SK-N-SH treated with all-trans-retinoic acid at 6 μM for 48 hours (cell line): ENCODE measurements around the gene ERCC2.

Experiments
- ATAC-seq: fragments of 200-7000 bp; cut with Tn5 transposase; 3 replicates; pipeline ENCODE4 v1.9.1; 2020; ENCODE audit warnings: mild to moderate bottlenecking, moderate library complexity
- ARNTL ChIP-seq: fragments of 450-650 bp; formaldehyde crosslinking; IDR thresholded peaks from 2 replicates; pipeline ENCODE4 v1.5.0; 2020; ENCODE audit warnings: low read depth, mild to moderate bottlenecking, moderate library complexity, borderline replicate concordance
- BACH2 ChIP-seq: fragments of 250-450 bp; sonication (Bioruptor Pico); IDR thresholded peaks from 2 replicates; pipeline ENCODE4 v1.9.0; 2021; ENCODE audit warnings: mild to moderate bottlenecking, borderline replicate concordance
- CSDC2 ChIP-seq: fragments of 250-450 bp; sonication (Bioruptor Pico); IDR thresholded peaks from 2 replicates; pipeline ENCODE4 v1.5.0; 2020; ENCODE audit warnings: mild to moderate bottlenecking, moderate library complexity
- ESRRG ChIP-seq: fragments of 250-450 bp; sonication (Bioruptor Pico); IDR thresholded peaks from 2 replicates; pipeline ENCODE4 v1.6.1; 2021; ENCODE audit warnings: mild to moderate bottlenecking
- GLIS3 ChIP-seq: fragments of 250-450 bp; sonication (Bioruptor Pico); IDR thresholded peaks from 2 replicates; pipeline ENCODE4 v1.5.0; 2020; ENCODE audit warnings: mild to moderate bottlenecking, moderate library complexity
- ISL1 ChIP-seq: fragments of 250-450 bp; sonication (Bioruptor Pico); IDR thresholded peaks from 2 replicates; pipeline ENCODE4 v2.1.2; 2022; ENCODE audit warnings: mild to moderate bottlenecking, moderate library complexity
- OSR1 ChIP-seq: fragments of 250-450 bp; sonication (Bioruptor Pico); IDR thresholded peaks from 2 replicates; pipeline ENCODE4 v1.8.0; 2022; ENCODE audit warnings: moderate library complexity, mild to moderate bottlenecking, inconsistent platforms
- PPARA ChIP-seq: fragments of 250-450 bp; sonication (Bioruptor Pico); IDR thresholded peaks from 2 replicates; pipeline ENCODE4 v1.5.0; 2020; ENCODE audit warnings: mild to moderate bottlenecking, borderline replicate concordance
- RARB ChIP-seq: fragments of 250-450 bp; sonication (Bioruptor Pico); IDR thresholded peaks from 2 replicates; pipeline ENCODE4 v1.8.0; 2021; ENCODE audit warnings: mild to moderate bottlenecking, moderate library complexity
- SNAI2 ChIP-seq: fragments of 250-450 bp; sonication (Bioruptor Pico); IDR thresholded peaks from 2 replicates; pipeline ENCODE4 v1.5.0; 2020; ENCODE audit warnings: mild to moderate bottlenecking, moderate library complexity
- TCF4 ChIP-seq: fragments of 250-450 bp; sonication (Bioruptor Pico); IDR thresholded peaks from 2 replicates; pipeline ENCODE4 v1.8.0; 2021; ENCODE audit warnings: mild to moderate bottlenecking, moderate library complexity, borderline replicate concordance
- TOX ChIP-seq: fragments of 250-450 bp; sonication (Bioruptor Pico); IDR thresholded peaks from 2 replicates; pipeline ENCODE4 v1.8.0; 2021; ENCODE audit warnings: mild to moderate bottlenecking, moderate library complexity, borderline replicate concordance
- ZC3H10 ChIP-seq: fragments of 250-450 bp; sonication (Bioruptor Pico); IDR thresholded peaks from 2 replicates; pipeline ENCODE4 v1.5.1; 2021; ENCODE audit warnings: mild to moderate bottlenecking, moderate library complexity
- ZFP30 ChIP-seq: fragments of 450-650 bp; formaldehyde crosslinking; IDR thresholded peaks from 2 replicates; pipeline ENCODE4 v1.5.0; 2022; ENCODE audit warnings: mild to moderate bottlenecking, moderate library complexity
- ZNF70 ChIP-seq: fragments of 450-650 bp; formaldehyde crosslinking; IDR thresholded peaks from 2 replicates; pipeline ENCODE4 v1.5.0; 2020; ENCODE audit warnings: mild to moderate bottlenecking, moderate library complexity
- ZNF8 ChIP-seq: fragments of 450-650 bp; formaldehyde crosslinking; IDR thresholded peaks from 2 replicates; pipeline ENCODE4 v1.5.0; 2020; ENCODE audit warnings: mild to moderate bottlenecking, moderate library complexity
- TF ChIP-seq, protein P1 (sequence below): fragments of 250-450 bp; sonication (Bioruptor Pico); IDR thresholded peaks from 2 replicates; pipeline ENCODE4 v1.8.0; 2021; ENCODE audit warnings: low read depth, mild to moderate bottlenecking, moderate library complexity, borderline replicate concordance
- TF ChIP-seq, protein P2 (sequence below): fragments of 250-450 bp; sonication (Bioruptor Pico); IDR thresholded peaks from 2 replicates; pipeline ENCODE4 v1.5.1; 2021; ENCODE audit warnings: mild to moderate bottlenecking, moderate library complexity
- TF ChIP-seq, protein P3 (sequence below): fragments of 250-450 bp; sonication (Bioruptor Pico); IDR thresholded peaks from 2 replicates; pipeline ENCODE4 v1.5.0; 2020; ENCODE audit warnings: mild to moderate bottlenecking, moderate library complexity
- TF ChIP-seq, protein P4 (sequence below): fragments of 250-450 bp; sonication (Bioruptor Pico); IDR thresholded peaks from 2 replicates; pipeline ENCODE4 v1.5.1; 2020; ENCODE audit warnings: low read depth, mild to moderate bottlenecking, moderate library complexity
- TF ChIP-seq, protein P5 (sequence below): fragments of 250-450 bp; sonication (Bioruptor Pico); IDR thresholded peaks from 2 replicates; pipeline ENCODE4 v1.8.0; 2020; ENCODE audit warnings: mild to moderate bottlenecking, moderate library complexity, borderline replicate concordance

Gene ERCC2

DNA sequence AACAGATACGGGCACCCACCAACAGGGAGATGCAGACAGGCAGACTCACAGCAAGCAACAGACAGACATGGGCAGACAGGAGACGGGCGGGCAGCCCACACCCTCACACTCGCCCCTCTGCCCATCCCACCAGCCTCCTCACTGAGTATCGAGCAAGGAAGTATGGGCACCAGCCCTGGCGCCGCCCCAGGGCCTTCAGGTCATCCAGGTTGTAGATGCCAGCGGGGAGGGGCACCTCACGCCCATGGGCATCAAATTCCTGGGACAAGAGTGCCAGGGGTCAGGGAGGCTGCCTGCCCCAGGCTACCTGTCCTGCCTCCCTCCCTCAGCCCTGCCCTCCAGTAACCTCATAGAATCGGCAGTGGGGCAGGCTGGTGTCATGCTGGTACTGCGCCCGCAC lies 5.7 kb downstream of the ERCC2 start:
- no peak for ATAC-seq
- TF ChIP-seq, protein P1, sequence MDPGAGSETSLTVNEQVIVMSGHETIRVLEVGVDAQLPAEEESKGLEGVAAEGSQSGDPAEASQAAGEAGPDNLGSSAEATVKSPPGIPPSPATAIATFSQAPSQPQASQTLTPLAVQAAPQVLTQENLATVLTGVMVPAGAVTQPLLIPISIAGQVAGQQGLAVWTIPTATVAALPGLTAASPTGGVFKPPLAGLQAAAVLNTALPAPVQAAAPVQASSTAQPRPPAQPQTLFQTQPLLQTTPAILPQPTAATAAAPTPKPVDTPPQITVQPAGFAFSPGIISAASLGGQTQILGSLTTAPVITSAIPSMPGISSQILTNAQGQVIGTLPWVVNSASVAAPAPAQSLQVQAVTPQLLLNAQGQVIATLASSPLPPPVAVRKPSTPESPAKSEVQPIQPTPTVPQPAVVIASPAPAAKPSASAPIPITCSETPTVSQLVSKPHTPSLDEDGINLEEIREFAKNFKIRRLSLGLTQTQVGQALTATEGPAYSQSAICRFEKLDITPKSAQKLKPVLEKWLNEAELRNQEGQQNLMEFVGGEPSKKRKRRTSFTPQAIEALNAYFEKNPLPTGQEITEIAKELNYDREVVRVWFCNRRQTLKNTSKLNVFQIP (CRISPR knock-in tag), result no peak
- TF ChIP-seq ZFP30 (CRISPR knock-in tag), result no peak
- no peak for TF ChIP-seq SNAI2 (CRISPR knock-in tag)
- TF ChIP-seq GLIS3 (CRISPR knock-in tag), result no peak
- TF ChIP-seq ISL1, result no peak
- TF ChIP-seq CSDC2 (CRISPR knock-in tag), result no peak
- TF ChIP-seq ESRRG (CRISPR knock-in tag), result no peak
- no peak for TF ChIP-seq OSR1 (CRISPR knock-in tag)
- TF ChIP-seq RARB, result no peak
- TF ChIP-seq, protein P2, sequence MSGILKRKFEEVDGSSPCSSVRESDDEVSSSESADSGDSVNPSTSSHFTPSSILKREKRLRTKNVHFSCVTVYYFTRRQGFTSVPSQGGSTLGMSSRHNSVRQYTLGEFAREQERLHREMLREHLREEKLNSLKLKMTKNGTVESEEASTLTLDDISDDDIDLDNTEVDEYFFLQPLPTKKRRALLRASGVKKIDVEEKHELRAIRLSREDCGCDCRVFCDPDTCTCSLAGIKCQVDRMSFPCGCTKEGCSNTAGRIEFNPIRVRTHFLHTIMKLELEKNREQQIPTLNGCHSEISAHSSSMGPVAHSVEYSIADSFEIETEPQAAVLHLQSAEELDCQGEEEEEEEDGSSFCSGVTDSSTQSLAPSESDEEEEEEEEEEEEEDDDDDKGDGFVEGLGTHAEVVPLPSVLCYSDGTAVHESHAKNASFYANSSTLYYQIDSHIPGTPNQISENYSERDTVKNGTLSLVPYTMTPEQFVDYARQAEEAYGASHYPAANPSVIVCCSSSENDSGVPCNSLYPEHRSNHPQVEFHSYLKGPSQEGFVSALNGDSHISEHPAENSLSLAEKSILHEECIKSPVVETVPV, result no peak

DNA sequence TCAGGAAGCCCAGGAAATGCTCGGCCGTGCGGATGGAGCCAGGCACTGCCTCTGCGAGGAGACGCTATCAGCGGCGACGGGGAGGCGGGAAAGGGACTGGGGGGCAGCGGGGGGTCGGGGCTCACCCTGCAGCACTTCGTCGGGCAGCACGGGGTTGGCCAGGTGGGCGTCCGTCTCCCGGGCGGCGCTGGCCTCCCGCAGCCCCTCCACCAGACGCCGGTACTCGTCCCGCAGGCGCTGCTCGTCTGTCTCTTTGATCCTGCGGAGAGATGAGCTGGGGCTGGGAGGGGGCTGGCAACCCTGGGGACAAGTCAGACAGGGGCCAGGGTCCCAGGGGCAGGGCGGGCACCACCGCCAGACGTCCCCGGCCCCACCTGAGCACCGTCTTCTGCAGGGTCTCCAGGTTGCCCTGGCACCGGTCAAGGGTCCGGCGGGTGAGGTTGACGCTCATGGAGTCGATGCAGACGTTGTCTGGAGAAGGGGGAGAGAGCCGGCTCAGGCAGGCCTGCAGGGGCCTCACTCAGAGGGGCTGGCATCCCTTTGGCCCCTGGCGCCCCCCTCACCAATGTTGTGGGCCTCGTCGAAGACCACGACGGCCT lies 6.4 kb downstream of the ERCC2 start:
- ATAC-seq, result no peak
- TF ChIP-seq, protein P3, sequence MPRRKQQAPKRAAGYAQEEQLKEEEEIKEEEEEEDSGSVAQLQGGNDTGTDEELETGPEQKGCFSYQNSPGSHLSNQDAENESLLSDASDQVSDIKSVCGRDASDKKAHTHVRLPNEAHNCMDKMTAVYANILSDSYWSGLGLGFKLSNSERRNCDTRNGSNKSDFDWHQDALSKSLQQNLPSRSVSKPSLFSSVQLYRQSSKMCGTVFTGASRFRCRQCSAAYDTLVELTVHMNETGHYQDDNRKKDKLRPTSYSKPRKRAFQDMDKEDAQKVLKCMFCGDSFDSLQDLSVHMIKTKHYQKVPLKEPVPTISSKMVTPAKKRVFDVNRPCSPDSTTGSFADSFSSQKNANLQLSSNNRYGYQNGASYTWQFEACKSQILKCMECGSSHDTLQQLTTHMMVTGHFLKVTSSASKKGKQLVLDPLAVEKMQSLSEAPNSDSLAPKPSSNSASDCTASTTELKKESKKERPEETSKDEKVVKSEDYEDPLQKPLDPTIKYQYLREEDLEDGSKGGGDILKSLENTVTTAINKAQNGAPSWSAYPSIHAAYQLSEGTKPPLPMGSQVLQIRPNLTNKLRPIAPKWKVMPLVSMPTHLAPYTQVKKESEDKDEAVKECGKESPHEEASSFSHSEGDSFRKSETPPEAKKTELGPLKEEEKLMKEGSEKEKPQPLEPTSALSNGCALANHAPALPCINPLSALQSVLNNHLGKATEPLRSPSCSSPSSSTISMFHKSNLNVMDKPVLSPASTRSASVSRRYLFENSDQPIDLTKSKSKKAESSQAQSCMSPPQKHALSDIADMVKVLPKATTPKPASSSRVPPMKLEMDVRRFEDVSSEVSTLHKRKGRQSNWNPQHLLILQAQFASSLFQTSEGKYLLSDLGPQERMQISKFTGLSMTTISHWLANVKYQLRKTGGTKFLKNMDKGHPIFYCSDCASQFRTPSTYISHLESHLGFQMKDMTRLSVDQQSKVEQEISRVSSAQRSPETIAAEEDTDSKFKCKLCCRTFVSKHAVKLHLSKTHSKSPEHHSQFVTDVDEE (CRISPR knock-in tag), result no peak
- TF ChIP-seq PPARA, result no peak
- no peak for TF ChIP-seq CSDC2 (CRISPR knock-in tag)
- no peak for TF ChIP-seq SNAI2 (CRISPR knock-in tag)
- TF ChIP-seq, protein P4, sequence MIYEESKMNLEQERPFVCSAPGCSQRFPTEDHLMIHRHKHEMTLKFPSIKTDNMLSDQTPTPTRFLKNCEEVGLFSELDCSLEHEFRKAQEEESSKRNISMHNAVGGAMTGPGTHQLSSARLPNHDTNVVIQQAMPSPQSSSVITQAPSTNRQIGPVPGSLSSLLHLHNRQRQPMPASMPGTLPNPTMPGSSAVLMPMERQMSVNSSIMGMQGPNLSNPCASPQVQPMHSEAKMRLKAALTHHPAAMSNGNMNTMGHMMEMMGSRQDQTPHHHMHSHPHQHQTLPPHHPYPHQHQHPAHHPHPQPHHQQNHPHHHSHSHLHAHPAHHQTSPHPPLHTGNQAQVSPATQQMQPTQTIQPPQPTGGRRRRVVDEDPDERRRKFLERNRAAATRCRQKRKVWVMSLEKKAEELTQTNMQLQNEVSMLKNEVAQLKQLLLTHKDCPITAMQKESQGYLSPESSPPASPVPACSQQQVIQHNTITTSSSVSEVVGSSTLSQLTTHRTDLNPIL, result no peak
- no peak for TF ChIP-seq BACH2 (CRISPR knock-in tag)
- TF ChIP-seq, protein P2, result no peak
- TF ChIP-seq RARB, result no peak
- no peak for TF ChIP-seq ISL1
- no peak for TF ChIP-seq ARNTL
- no peak for TF ChIP-seq TOX (CRISPR knock-in tag)
- no peak for TF ChIP-seq ZC3H10 (CRISPR knock-in tag)
- TF ChIP-seq ZNF8 (CRISPR knock-in tag), result no peak
- TF ChIP-seq, protein P5, sequence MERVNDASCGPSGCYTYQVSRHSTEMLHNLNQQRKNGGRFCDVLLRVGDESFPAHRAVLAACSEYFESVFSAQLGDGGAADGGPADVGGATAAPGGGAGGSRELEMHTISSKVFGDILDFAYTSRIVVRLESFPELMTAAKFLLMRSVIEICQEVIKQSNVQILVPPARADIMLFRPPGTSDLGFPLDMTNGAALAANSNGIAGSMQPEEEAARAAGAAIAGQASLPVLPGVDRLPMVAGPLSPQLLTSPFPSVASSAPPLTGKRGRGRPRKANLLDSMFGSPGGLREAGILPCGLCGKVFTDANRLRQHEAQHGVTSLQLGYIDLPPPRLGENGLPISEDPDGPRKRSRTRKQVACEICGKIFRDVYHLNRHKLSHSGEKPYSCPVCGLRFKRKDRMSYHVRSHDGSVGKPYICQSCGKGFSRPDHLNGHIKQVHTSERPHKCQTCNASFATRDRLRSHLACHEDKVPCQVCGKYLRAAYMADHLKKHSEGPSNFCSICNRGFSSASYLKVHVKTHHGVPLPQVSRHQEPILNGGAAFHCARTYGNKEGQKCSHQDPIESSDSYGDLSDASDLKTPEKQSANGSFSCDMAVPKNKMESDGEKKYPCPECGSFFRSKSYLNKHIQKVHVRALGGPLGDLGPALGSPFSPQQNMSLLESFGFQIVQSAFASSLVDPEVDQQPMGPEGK (CRISPR knock-in tag), result no peak
- TF ChIP-seq TCF4 (CRISPR knock-in tag), result no peak
- TF ChIP-seq ZFP30 (CRISPR knock-in tag), result no peak
- no peak for TF ChIP-seq ZNF70 (CRISPR knock-in tag)
